Epithelial cell of proximal tubule (primary cell): ENCODE measurements around the gene ZNRF2. TPM values are rescaled to one million over a fixed set of nuclear protein-coding genes. Genes with fewer than 3 reads are reported as not detected.

Source experiments
- DNase-seq: peaks from one replicate; pipeline ENCODE4 v3.0.0-alpha.2; 2011; ENCODE audit warnings: low read depth
- H3K4me3 ChIP-seq: 2 replicates; pipeline ENCODE4 v1.5.1; 2011; ENCODE audit warnings: low read depth, mild to moderate bottlenecking, low read length
- CTCF ChIP-seq: conservative IDR thresholded peaks from 2 replicates; pipeline ENCODE4 v1.5.1; 2012; ENCODE audit warnings: low read depth, mild to moderate bottlenecking, low read length
- total RNA-seq: library from RNA; depleted of rRNA; stranded (reverse); fragments of >200 nt; gene quantifications from 2 replicates; pipeline ENCODE4 v1.2.3, GENCODE V29; 2015

ZNRF2 gene
- total RNA-seq, 1 donor from 2014 or later = 16.5 TPM

- DNase-seq = no peak
- no peak for TF ChIP-seq CTCF
- H3K4me3 ChIP-seq = no peak overlapping the region
These were observed 31.2 kb downstream of the ZNRF2 start for GRCh38 chr7:30315589-30315988.

- DNase-seq = no peak
- no peak overlapping the region for H3K4me3 ChIP-seq
- no peak for TF ChIP-seq CTCF
These were observed 36.0 kb downstream of the ZNRF2 start for GRCh38 chr7:30320392-30320791.

GRCh38 chr7:30321089-30321881 lies 36.9 kb downstream of the ZNRF2 start:
- H3K4me3 ChIP-seq = no peak overlapping the region
- DNase-seq = no peak
- no peak for TF ChIP-seq CTCF

- TF ChIP-seq CTCF = no peak
- H3K4me3 ChIP-seq = no peak overlapping the region
- no peak for DNase-seq
These were observed 37.4 kb downstream of the ZNRF2 start for GRCh38 chr7:30321882-30322192.

- H3K4me3 ChIP-seq = no peak overlapping the region
- DNase-seq = no peak
- no peak for TF ChIP-seq CTCF
These were observed 38.0 kb downstream of the ZNRF2 start for GRCh38 chr7:30322271-30323005.

- H3K4me3 ChIP-seq = no peak overlapping the region
- DNase-seq = no peak
- TF ChIP-seq CTCF = no peak
These were observed 38.6 kb downstream of the ZNRF2 start for GRCh38 chr7:30323006-30323355.

- TF ChIP-seq CTCF = no peak
- no peak for DNase-seq
These were observed 43.4 kb downstream of the ZNRF2 start for GRCh38 chr7:30327813-30328212.

More at GRCh38 chr7:30327813-30328212, 43.4 kb downstream of the ZNRF2 start:
- no peak overlapping the region for H3K4me3 ChIP-seq
